Neural cell (in vitro differentiated cells): ENCODE data around the gene RAB32. TPM values are rescaled to one million over a fixed set of nuclear protein-coding genes. Genes with fewer than 3 reads are reported as not detected.

ENCODE experiments used
- H2AFZ ChIP-seq: fragments of 200-600, 300-800 bp; sonication (generic), shearing (Covaris generic); 2 replicates; pipeline ENCODE4 v1.6.0; 2014; ENCODE audit warnings: low read depth, mild to moderate bottlenecking, antibody characterized with exemption, low read length, moderate library complexity
- H3F3A ChIP-seq: fragments of 200-600 bp; shearing (Covaris generic); 2 replicates; pipeline ENCODE4 v1.6.1; 2016; ENCODE audit warnings: mild to moderate bottlenecking, moderate library complexity, mixed read lengths, antibody characterized with exemption, low read length; ENCODE audit not compliant: insufficient read depth, poor library complexity, severe bottlenecking
- H3K27ac ChIP-seq: fragments of 200-600, 300-800 bp; sonication (generic), shearing (Covaris generic); 2 replicates; pipeline ENCODE4 v1.5.1; 2014; ENCODE audit warnings: mild to moderate bottlenecking, low read length, moderate library complexity
- H3K27me3 ChIP-seq: fragments of 300-800, 200-600 bp; sonication (generic), shearing (Covaris generic); 2 replicates; pipeline ENCODE4 v1.6.0; 2014; ENCODE audit warnings: mild to moderate bottlenecking, low read depth, low read length, moderate library complexity; ENCODE audit not compliant: insufficient read depth
- H3K36me3 ChIP-seq: fragments of 300-800, 200-600 bp; sonication (generic), shearing (Covaris generic); 2 replicates; pipeline ENCODE4 v1.5.1; 2014; ENCODE audit warnings: mild to moderate bottlenecking, antibody characterized with exemption, low read length, moderate library complexity; ENCODE audit not compliant: insufficient read depth
- H3K4me2 ChIP-seq: fragments of 300-800, 200-600 bp; sonication (generic), shearing (Covaris generic); 2 replicates; pipeline ENCODE4 v1.6.0; 2014; ENCODE audit warnings: mild to moderate bottlenecking, low read length
- H3K4me3 ChIP-seq: fragments of 300-800, 200-600 bp; sonication (generic), shearing (Covaris generic); 2 replicates; pipeline ENCODE4 v1.5.1; 2014; ENCODE audit warnings: mild to moderate bottlenecking, low read length, moderate library complexity
- H3K79me2 ChIP-seq: fragments of 200-600 bp; shearing (Covaris generic); replicated peaks from 2 replicates; pipeline ENCODE4 v1.6.0; 2014; ENCODE audit warnings: mild to moderate bottlenecking, low read length, moderate library complexity; ENCODE audit not compliant: insufficient read depth
- H3K9ac ChIP-seq: fragments of 300-800, 200-600 bp; sonication (generic), shearing (Covaris generic); 2 replicates; pipeline ENCODE4 v1.6.1; 2016; ENCODE audit warnings: mild to moderate bottlenecking, low read length, mixed read lengths
- H3K9me2 ChIP-seq: fragments of 200-600 bp; shearing (Covaris generic); 2 replicates; pipeline ENCODE4 v1.6.1; 2016; ENCODE audit warnings: mild to moderate bottlenecking, low read length, mixed read lengths; ENCODE audit not compliant: insufficient read depth
- H3K9me3 ChIP-seq: fragments of 200-600, 300-800 bp; sonication (generic), shearing (Covaris generic); 2 replicates; pipeline ENCODE4 v1.6.1; 2016; ENCODE audit warnings: mild to moderate bottlenecking, mixed run types, low read length, moderate library complexity, mixed read lengths
- H4K20me1 ChIP-seq: fragments of 200-600 bp; shearing (Covaris generic); 2 replicates; pipeline ENCODE4 v1.6.1; 2016; ENCODE audit warnings: mild to moderate bottlenecking, mixed run types; ENCODE audit not compliant: insufficient read depth
- CTCF ChIP-seq: fragments of 450-650 bp; IDR thresholded peaks from 2 replicates; pipeline ENCODE4 v1.5.1; 2014; ENCODE audit warnings: antibody characterized with exemption, mild to moderate bottlenecking, moderate library complexity; ENCODE audit not compliant: poor library complexity, severe bottlenecking
- EP300 ChIP-seq: fragments of 450-650 bp; conservative IDR thresholded peaks from 2 replicates; pipeline ENCODE4 v1.6.1; 2014; ENCODE audit warnings: antibody characterized with exemption, mild to moderate bottlenecking, moderate library complexity; ENCODE audit not compliant: poor library complexity, severe bottlenecking
- EZH2 ChIP-seq: fragments of 200-600, 300-800 bp; shearing (Covaris generic), sonication (generic); IDR thresholded peaks from 2 replicates; pipeline ENCODE4 v1.6.1; 2014; ENCODE audit warnings: antibody characterized with exemption, low read length, borderline replicate concordance, mild to moderate bottlenecking; ENCODE audit not compliant: insufficient read depth, poor library complexity, severe bottlenecking
- MXI1 ChIP-seq: fragments of 450-650 bp; conservative IDR thresholded peaks from 2 replicates; pipeline ENCODE4 v1.6.1; 2014; ENCODE audit warnings: antibody characterized with exemption, mild to moderate bottlenecking; ENCODE audit not compliant: poor library complexity, severe bottlenecking
- POLR2AphosphoS5 ChIP-seq: IDR thresholded peaks from 2 replicates; pipeline ENCODE4 v1.6.1; 2012
- RAD21 ChIP-seq: fragments of 450-650 bp; conservative IDR thresholded peaks from 2 replicates; pipeline ENCODE4 v1.6.1; 2014; ENCODE audit warnings: antibody characterized with exemption, mild to moderate bottlenecking, moderate library complexity
- REST ChIP-seq: IDR thresholded peaks from 2 replicates; pipeline ENCODE4 v1.6.1; 2012; ENCODE audit warnings: borderline replicate concordance
- SMC3 ChIP-seq: fragments of 450-650 bp; conservative IDR thresholded peaks from 2 replicates; pipeline ENCODE4 v1.6.1; 2014; ENCODE audit warnings: antibody characterized with exemption, mild to moderate bottlenecking, moderate library complexity; ENCODE audit not compliant: poor library complexity
- TAF1 ChIP-seq: IDR thresholded peaks from 2 replicates; pipeline ENCODE4 v1.6.1; 2012; ENCODE audit warnings: low read depth
- polyA plus RNA-seq: library from polyadenylated mRNA; depleted of rRNA; stranded (reverse); fragments of >200 nt; gene quantifications from 2 replicates; pipeline ENCODE4 v1.2.3, GENCODE V29; 2014

RAB32 gene
- polyA plus RNA-seq, 1 donor from 2014 or later = 1.8 TPM

- Histone ChIP-seq H3K27ac (no peak within 1 kb of the TSS), H3K9ac (no peak within 1 kb of the TSS)
Measured at GRCh38 chr6:146598772-146599405, 55.3 kb downstream of the RAB32 start, which contains the start of gene ADGB. ADGB (plus strand) TSS chr6:146598972; CDS start chr6:146599041, 69 bp downstream.

GRCh38 chr6:146601352-146601751, 57.7 kb downstream of the RAB32 start:
- H3F3A ChIP-seq = no peaks in the 10 kb centered on the region
- no peaks in the 10 kb centered on the region for H3K79me2 ChIP-seq
- TF ChIP-seq EP300 = no peak
- TF ChIP-seq CTCF = no peak
- TF ChIP-seq REST = no peak
- TF ChIP-seq RAD21 = no peak
- no peak for TF ChIP-seq SMC3

More at GRCh38 chr6:146598772-146599405, 55.3 kb downstream of the RAB32 start, which contains the start of gene ADGB:
- Histone ChIP-seq H3K4me2 (no peak within 1 kb of the TSS), H2AFZ (no peak within 1 kb of the TSS), H3K27me3 (no peaks in the 10 kb centered on the region), H3K9me2 (no peaks in the 10 kb centered on the region), H3F3A (no peaks in the 10 kb centered on the region), H3K4me3 (peak within 1 kb of the TSS; percentile 36), H3K9me3 (no peaks in the 10 kb centered on the region), H3K36me3 (no peaks in the 10 kb centered on the region), H4K20me1 (no peaks in the 10 kb centered on the region), H3K79me2 (no peaks in the 10 kb centered on the region)
- TF ChIP-seq EZH2 = no peak
- TF ChIP-seq POLR2AphosphoS5 = no peak
- no peak for TF ChIP-seq SMC3
- no peak for TF ChIP-seq CTCF
- TF ChIP-seq TAF1 = no peak
- no peak for TF ChIP-seq MXI1
- no peak for TF ChIP-seq REST
- no peak for TF ChIP-seq RAD21
- no peak for TF ChIP-seq EP300

More at GRCh38 chr6:146601352-146601751, 57.7 kb downstream of the RAB32 start:
- H3K9ac ChIP-seq = no peak overlapping the region
- H3K4me3 ChIP-seq = no peak overlapping the region
- H4K20me1 ChIP-seq = no peaks in the 10 kb centered on the region
- no peak overlapping the region for H2AFZ ChIP-seq
- H3K36me3 ChIP-seq = no peaks in the 10 kb centered on the region
- no peak overlapping the region for H3K4me2 ChIP-seq
- H3K27me3 ChIP-seq = no peaks in the 10 kb centered on the region
- no peak overlapping the region for H3K27ac ChIP-seq
- H3K9me3 ChIP-seq = no peaks in the 10 kb centered on the region
- no peaks in the 10 kb centered on the region for H3K9me2 ChIP-seq
